ENCODE results near the gene MPRIP.

GRCh38 chr17:17091276-17091675 lies 49.0 kb downstream of the MPRIP start:
- TF ChIP-seq CTCF (IDR thresholded peaks at IDR 0.05) (no peak), EZH2 (IDR thresholded peaks at IDR 0.05; ENCODE audit: borderline replicate concordance, insufficient read depth, low read depth, low read length, poor library complexity, severe bottlenecking) (no peak)
